Coronary artery (tissue), 2 donors: ENCODE data around the gene LIM2.

Source experiments
- DNase-seq: peaks from one replicate; pipeline ENCODE4 v3.0.0-alpha.2; 2017; ENCODE audit warnings: low spot score
- H3K27ac ChIP-seq, 2 donors: fragments of 200-600 bp; sonication (generic); one replicate each; pipeline ENCODE4 v1.5.1; 2016 to 2019
- H3K4me3 ChIP-seq: fragments of 200-600 bp; sonication (generic); 2 replicates; pipeline ENCODE4 v1.5.1; 2016; ENCODE audit warnings: mild to moderate bottlenecking, moderate library complexity
- TF ChIP-seq, protein P1 (sequence below): fragments of 200-600 bp; sonication (generic); IDR thresholded peaks from one replicate; pipeline ENCODE4 v1.5.1; 2019; ENCODE audit warnings: antibody characterized with exemption

Gene LIM2

DNA sequence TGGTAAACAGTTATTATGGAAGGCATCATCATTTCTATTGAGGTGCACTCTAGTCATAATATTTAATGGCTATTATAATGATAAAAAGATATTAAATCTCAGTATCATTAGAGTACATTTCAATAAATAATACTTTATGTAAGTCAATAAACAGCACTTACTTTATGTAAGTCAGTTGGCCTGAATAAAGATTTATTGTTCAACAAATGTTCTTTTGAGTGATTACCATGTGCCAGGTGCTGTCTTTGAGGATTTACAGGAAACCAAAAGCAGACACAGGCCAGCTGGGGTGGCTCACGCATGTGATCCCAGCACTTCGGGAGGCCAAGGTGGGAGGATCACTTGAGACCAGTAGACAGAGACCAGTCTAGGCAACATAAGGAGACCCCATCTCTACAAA lies 10.4 kb downstream of the LIM2 start:
- DNase-seq: no peak
- TF ChIP-seq, protein P1, sequence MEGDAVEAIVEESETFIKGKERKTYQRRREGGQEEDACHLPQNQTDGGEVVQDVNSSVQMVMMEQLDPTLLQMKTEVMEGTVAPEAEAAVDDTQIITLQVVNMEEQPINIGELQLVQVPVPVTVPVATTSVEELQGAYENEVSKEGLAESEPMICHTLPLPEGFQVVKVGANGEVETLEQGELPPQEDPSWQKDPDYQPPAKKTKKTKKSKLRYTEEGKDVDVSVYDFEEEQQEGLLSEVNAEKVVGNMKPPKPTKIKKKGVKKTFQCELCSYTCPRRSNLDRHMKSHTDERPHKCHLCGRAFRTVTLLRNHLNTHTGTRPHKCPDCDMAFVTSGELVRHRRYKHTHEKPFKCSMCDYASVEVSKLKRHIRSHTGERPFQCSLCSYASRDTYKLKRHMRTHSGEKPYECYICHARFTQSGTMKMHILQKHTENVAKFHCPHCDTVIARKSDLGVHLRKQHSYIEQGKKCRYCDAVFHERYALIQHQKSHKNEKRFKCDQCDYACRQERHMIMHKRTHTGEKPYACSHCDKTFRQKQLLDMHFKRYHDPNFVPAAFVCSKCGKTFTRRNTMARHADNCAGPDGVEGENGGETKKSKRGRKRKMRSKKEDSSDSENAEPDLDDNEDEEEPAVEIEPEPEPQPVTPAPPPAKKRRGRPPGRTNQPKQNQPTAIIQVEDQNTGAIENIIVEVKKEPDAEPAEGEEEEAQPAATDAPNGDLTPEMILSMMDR: no peak
- Histone ChIP-seq H3K27ac (no peak overlapping the region), H3K4me3 (no peak overlapping the region)

DNA sequence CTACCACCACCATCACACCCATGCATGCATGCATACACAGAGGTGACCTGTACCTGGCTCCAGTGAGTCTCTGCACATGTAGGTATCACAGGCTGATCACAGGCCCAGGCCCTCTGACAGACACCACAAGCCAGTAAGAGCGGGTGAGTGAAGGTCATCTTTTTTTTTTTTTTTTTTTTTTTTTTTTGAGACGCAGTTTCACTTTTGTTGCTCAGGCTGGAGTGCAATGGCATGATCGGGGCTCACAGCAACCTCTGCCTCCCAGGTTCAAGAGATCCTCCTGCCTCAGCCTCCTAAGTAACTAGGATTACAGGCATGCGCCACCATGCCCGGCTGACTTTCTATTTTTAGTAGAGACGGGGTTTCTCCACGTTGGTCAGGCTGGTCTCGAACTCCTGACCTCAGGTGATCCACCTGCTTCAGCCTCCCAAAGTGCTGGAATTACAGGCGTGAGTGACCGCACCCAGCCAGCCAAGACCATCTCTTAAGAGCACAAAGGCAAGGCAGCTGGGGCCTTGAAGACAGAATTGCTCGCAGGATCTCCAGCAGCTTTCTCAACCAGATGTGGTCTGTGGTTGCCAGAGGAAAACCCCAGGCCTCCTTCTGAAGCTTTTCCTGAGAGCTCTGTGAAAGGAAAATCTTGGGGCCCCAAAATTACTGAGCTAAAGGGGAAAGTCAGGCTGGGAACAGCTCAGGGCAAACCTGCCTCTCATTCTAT lies 12.1 kb downstream of the LIM2 start:
- no peak overlapping the region for H3K27ac ChIP-seq
- H3K4me3 ChIP-seq: no peak overlapping the region
- TF ChIP-seq, protein P1: no peak
- DNase-seq: no peak

GRCh38 chr19:51372649-51373504 lies 14.9 kb downstream of the LIM2 start, which contains the start of gene NKG7:
NKG7 (minus strand) TSS chr19:51372654; CDS start chr19:51372535, 119 bp downstream.
- Histone ChIP-seq H3K4me3 (no peak within 1 kb of the TSS), H3K27ac (no peak within 1 kb of the TSS)
- TF ChIP-seq, protein P1: no peak
- no peak for DNase-seq

DNA sequence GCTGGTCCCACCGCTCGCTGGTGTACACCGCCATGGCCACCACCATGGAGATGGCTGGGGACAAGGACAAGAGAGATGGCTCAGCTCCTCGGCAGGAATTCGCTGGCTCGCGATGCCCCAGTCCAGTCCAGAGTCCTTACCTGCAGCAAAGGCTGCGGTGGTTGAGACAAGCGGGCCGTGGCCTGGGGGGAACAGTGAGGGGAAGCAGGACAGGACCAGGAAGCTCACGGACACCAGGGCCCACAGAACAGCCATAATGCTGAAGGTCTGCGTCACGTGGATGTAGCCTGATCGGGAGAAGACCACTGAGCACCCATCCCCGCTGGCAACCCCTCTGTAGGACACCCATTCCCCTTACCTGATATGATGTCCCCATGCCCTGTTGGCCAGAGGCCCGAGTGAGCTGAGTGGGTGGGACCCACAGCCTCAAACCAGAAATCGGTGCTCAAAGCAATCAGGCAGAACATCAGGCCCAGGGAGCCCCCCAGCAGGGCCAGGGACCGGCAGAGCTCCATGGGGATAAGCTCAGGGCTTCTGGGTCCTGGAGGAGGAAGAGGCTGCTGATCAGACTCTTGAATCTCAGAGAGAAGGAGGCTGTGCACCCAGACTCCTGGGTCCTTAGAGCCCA lies 15.6 kb downstream of the LIM2 start:
- DNase-seq: no peak
- Histone ChIP-seq H3K4me3 (no peak overlapping the region), H3K27ac (no peak overlapping the region)
- TF ChIP-seq, protein P1: no peak

- TF ChIP-seq, protein P1: no peak
- H3K27ac ChIP-seq: no peak overlapping the region
- H3K4me3 ChIP-seq: no peak overlapping the region
- no peak for DNase-seq
Measured at GRCh38 chr19:51371186-51371690, 16.5 kb downstream of the LIM2 start.

GRCh38 chr19:51370230-51370629 lies 17.5 kb downstream of the LIM2 start:
- Histone ChIP-seq H3K4me3 (no peak overlapping the region), H3K27ac (no peak overlapping the region)
- DNase-seq: no peak
- TF ChIP-seq, protein P1: no peak
